IMR-90 (cell line): Measurements from ENCODE around the gene SSU72. TPM values are rescaled to one million over a fixed set of nuclear protein-coding genes. Genes with fewer than 3 reads are reported as not detected.
A peak's percentile ranks its signal among the peaks of the same experiment; 100 is the strongest.
"Not testable (repeated sequence)": the region's sequence is repeated elsewhere in the genome, so short reads cannot be mapped to it uniquely, and the experiment has no call there.

Source experiments
- ATAC-seq: fragments of 200-7000 bp; cut with Tn5 transposase; 2 replicates; pipeline ENCODE4 v1.9.1; 2020; ENCODE audit warnings: low read depth, mild to moderate bottlenecking, moderate library complexity
- BruUV-seq: library from RNA; stranded (reverse); fragments of 400-500 nt; replicated peaks from 2 replicates; lab custom pipeline; 2021; lab: Mats Ljungman, UMichigan
- CTCF ChIA-PET: fragments of 300-600 bp; formaldehyde crosslinking; extraction: SDS; loops from one replicate; lab custom pipeline; 2021; ENCODE audit warnings: antibody characterized with exemption; lab: Yijun Ruan, JAX
- POLR2A ChIA-PET: fragments of 300-600 bp; sonication (Branson Sonifier 250); formaldehyde crosslinking; loops from one replicate; lab custom pipeline; 2022; ENCODE audit warnings: antibody characterized with exemption; ENCODE audit not compliant: unreplicated experiment; lab: Charles Lee
- DNase-seq: peaks from one replicate; pipeline ENCODE4 v3.0.0; 2013
- H2AFZ ChIP-seq: replicated peaks from 2 replicates; pipeline ENCODE3; 2013; ENCODE audit warnings: low read length, mild to moderate bottlenecking; ENCODE audit not compliant: poor library complexity
- H2AK5ac ChIP-seq: 2 replicates; pipeline ENCODE4 v1.6.1; 2013; ENCODE audit warnings: low read depth, low read length, inconsistent platforms
- H2AK9ac ChIP-seq: replicated peaks from 2 replicates; pipeline ENCODE3; 2013; ENCODE audit warnings: mild to moderate bottlenecking, low read depth, low read length, moderate library complexity; ENCODE audit not compliant: poor library complexity
- H2BK120ac ChIP-seq: 2 replicates; pipeline ENCODE4 v1.6.1; 2013; ENCODE audit warnings: low read depth, low read length, inconsistent platforms
- H2BK15ac ChIP-seq: 3 replicates; pipeline ENCODE4 v1.6.1; 2013; ENCODE audit warnings: low read depth, low read length, inconsistent platforms
- H2BK20ac ChIP-seq: 2 replicates; pipeline ENCODE4 v1.6.1; 2013; ENCODE audit warnings: low read depth, mild to moderate bottlenecking, inconsistent platforms, low read length, moderate library complexity
- H2BK5ac ChIP-seq: 2 replicates; pipeline ENCODE4 v1.6.1; 2013; ENCODE audit warnings: mild to moderate bottlenecking, low read depth, low read length, inconsistent platforms; ENCODE audit not compliant: poor library complexity, severe bottlenecking
- H3K14ac ChIP-seq: replicated peaks from 2 replicates; pipeline ENCODE4 v1.6.1; 2013; ENCODE audit warnings: low read depth, low read length, inconsistent platforms
- H3K18ac ChIP-seq: 2 replicates; pipeline ENCODE4 v1.6.1; 2013; ENCODE audit warnings: low read depth, low read length, control low read depth
- H3K23ac ChIP-seq: 2 replicates; pipeline ENCODE4 v1.6.1; 2013; ENCODE audit warnings: low read depth, low read length, inconsistent platforms
- H3K27ac ChIP-seq: 2 replicates; pipeline ENCODE4 v1.5.1; 2013; ENCODE audit warnings: mild to moderate bottlenecking, control low read depth, low read length; ENCODE audit not compliant: insufficient read depth
- H3K27me3 ChIP-seq: 2 replicates; pipeline ENCODE4 v1.6.1; 2013; ENCODE audit warnings: low read length; ENCODE audit not compliant: control insufficient read depth, insufficient read depth
- H3K36me3 ChIP-seq: 2 replicates; pipeline ENCODE4 v1.6.1; 2013; ENCODE audit warnings: low read length, mixed read lengths; ENCODE audit not compliant: control insufficient read depth, insufficient read depth
- H3K4ac ChIP-seq: 2 replicates; pipeline ENCODE4 v1.6.1; 2013; ENCODE audit warnings: low read depth, low read length, inconsistent platforms
- H3K4me1 ChIP-seq: 2 replicates; pipeline ENCODE4 v1.6.1; 2013; ENCODE audit warnings: low read length, mixed read lengths; ENCODE audit not compliant: control insufficient read depth, insufficient read depth
- H3K4me2 ChIP-seq: 2 replicates; pipeline ENCODE4 v1.6.1; 2013; ENCODE audit warnings: low read depth, mild to moderate bottlenecking, control low read depth, low read length, moderate library complexity
- H3K4me3 ChIP-seq: 2 replicates; pipeline ENCODE4 v1.5.1; 2013; ENCODE audit warnings: low read depth, mild to moderate bottlenecking, control low read depth, low read length, moderate library complexity; ENCODE audit not compliant: insufficient read depth
- H3K56ac ChIP-seq: 2 replicates; pipeline ENCODE4 v1.6.1; 2013; ENCODE audit warnings: low read length, inconsistent platforms; ENCODE audit not compliant: insufficient read depth; ENCODE audit errors: extremely low read depth
- H3K79me1 ChIP-seq, 2 experiments: 2 replicates each; pipeline ENCODE4 v1.6.1; 2013; ENCODE audit warnings: low read length in 2 of 2, inconsistent platforms in 1 of 2, low read depth in 1 of 2
- H3K9ac ChIP-seq: 2 replicates; pipeline ENCODE4 v1.6.1; 2013; ENCODE audit warnings: low read depth, low read length, control low read depth
- H3K9me1 ChIP-seq: 2 replicates; pipeline ENCODE4 v1.6.1; 2013; ENCODE audit warnings: low read length, inconsistent platforms; ENCODE audit not compliant: insufficient read depth
- H3K9me3 ChIP-seq: 2 replicates; pipeline ENCODE4 v1.6.1; 2013; ENCODE audit warnings: low read length; ENCODE audit not compliant: control insufficient read depth, insufficient read depth
- H4K20me1 ChIP-seq: 2 replicates; pipeline ENCODE4 v1.6.1; 2013; ENCODE audit warnings: low read length, inconsistent platforms; ENCODE audit not compliant: insufficient read depth
- H4K5ac ChIP-seq: 2 replicates; pipeline ENCODE4 v1.6.1; 2013; ENCODE audit warnings: mild to moderate bottlenecking, low read depth, low read length, control low read depth
- H4K8ac ChIP-seq, 2 experiments: 2 replicates each; pipeline ENCODE4 v1.6.1; 2013; ENCODE audit warnings: low read depth in 2 of 2, low read length in 2 of 2, control low read depth in 1 of 2, inconsistent platforms in 1 of 2
- H4K91ac ChIP-seq: 2 replicates; pipeline ENCODE4 v1.6.1; 2013; ENCODE audit warnings: low read depth, low read length, inconsistent platforms; ENCODE audit not compliant: insufficient read depth
- WGBS, 2 experiments: methylation state at CpG; one replicate each; pipeline versions ENCODE4 v1.1.5 to v1.1.7; 2013; ENCODE audit warnings: missing lambda C conversion rate in 2 of 2; ENCODE audit not compliant: insufficient read length in 1 of 2; ENCODE audit errors: extremely low coverage in 2 of 2; 5-methylcytosine and 5-hydroxymethylcytosine counted together
- dilution Hi-C: fragments of 300-500 bp; cut with HindIII; formaldehyde crosslinking; loops from one replicate; pipeline ENCODE4 v1.14.3; 2018; ENCODE audit warnings: low sequenced_read_pairs; ENCODE audit not compliant: unreplicated experiment
- in situ Hi-C: fragments of 300-500 bp; cut with MboI; formaldehyde crosslinking; loops from 3 replicates; pipeline ENCODE4 v1.14.3; 2019; ENCODE audit warnings: low sequenced_read_pairs, inconsistent platforms, mixed read lengths
- intact Hi-C: fragments of 100-400 bp; cut with micrococcal nuclease; formaldehyde crosslinking; loops from 2 replicates; pipeline ENCODE4 v1.10.0; 2022
- polyA plus RNA-seq, 3 experiments: library from polyadenylated mRNA; depleted of rRNA; stranded (reverse); fragments of >200 nt; gene quantifications; 2 replicates each; pipeline ENCODE4 v1.2.3, GENCODE V29; 2012; ENCODE audit warnings: low replicate concordance in 1 of 3
- total RNA-seq: library from RNA; depleted of rRNA; stranded (reverse); fragments of >200 nt; gene quantifications from 2 replicates; pipeline ENCODE4 v1.2.3, GENCODE V29; 2012
- TF ChIP-seq, protein P1 (sequence below): conservative IDR thresholded peaks from 2 replicates; pipeline ENCODE4 v1.5.1; 2012; ENCODE audit warnings: mild to moderate bottlenecking, low read depth, low read length, improper control_type of control experiment

The SSU72 gene
- total and polyA plus RNA-seq, 2 of the 4 experiments (the other 2 are of a cell fraction): 33.7 to 88.4 TPM

DNA sequence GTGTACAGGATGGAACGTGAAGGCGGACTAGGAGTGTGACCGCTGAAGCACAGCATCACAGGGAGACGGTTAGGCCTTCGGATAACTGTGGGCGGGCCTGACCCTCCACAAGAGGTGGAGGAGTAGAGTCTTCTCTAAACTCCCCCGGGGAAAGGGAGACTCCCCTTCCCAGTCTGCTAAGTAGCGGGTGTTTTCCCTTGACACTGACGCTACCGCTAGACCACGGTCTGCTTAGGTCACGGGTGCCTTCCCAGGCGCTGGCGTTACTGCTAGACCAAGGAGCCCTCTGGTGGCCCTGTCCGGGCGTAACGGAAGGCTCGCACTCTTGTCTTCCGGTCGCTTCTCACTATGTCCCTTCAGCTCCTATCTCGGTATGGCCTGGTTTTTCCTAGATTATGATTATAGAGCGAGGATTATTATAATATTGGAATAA is 69.3 kb downstream of the SSU72 start:
- CTCF ChIA-PET, in situ Hi-C loops, POLR2A ChIA-PET, H3K27me3 ChIP-seq, H2BK20ac ChIP-seq, H3K9me1 ChIP-seq, dilution Hi-C loops, H3K36me3 ChIP-seq, H3K4me2 ChIP-seq, H3K9me3 ChIP-seq, BruUV-seq, H3K14ac ChIP-seq, H2AK9ac ChIP-seq, H3K18ac ChIP-seq, H3K56ac ChIP-seq, H3K23ac ChIP-seq, H2BK120ac ChIP-seq, H4K20me1 ChIP-seq, H2AFZ ChIP-seq, H3K4ac ChIP-seq, H3K27ac ChIP-seq, H2BK5ac ChIP-seq, H4K91ac ChIP-seq, intact Hi-C loops, H3K79me1 ChIP-seq, H3K9ac ChIP-seq, H3K4me3 ChIP-seq, DNase-seq, H2BK15ac ChIP-seq, H3K4me1 ChIP-seq, H2AK5ac ChIP-seq: not testable (repeated sequence)
- ATAC-seq: peak; percentile 87
- H4K5ac ChIP-seq: peak overlapping the region; percentile 39; the same call in 1 of the 2 replicates
- WGBS, 2 experiments: no CpG with 5 or more reads among the region's 22 CpGs
- peak overlapping the region; percentile 42 to 88; a peak in 2 of 4 replicates for H4K8ac ChIP-seq
- TF ChIP-seq, protein P1, sequence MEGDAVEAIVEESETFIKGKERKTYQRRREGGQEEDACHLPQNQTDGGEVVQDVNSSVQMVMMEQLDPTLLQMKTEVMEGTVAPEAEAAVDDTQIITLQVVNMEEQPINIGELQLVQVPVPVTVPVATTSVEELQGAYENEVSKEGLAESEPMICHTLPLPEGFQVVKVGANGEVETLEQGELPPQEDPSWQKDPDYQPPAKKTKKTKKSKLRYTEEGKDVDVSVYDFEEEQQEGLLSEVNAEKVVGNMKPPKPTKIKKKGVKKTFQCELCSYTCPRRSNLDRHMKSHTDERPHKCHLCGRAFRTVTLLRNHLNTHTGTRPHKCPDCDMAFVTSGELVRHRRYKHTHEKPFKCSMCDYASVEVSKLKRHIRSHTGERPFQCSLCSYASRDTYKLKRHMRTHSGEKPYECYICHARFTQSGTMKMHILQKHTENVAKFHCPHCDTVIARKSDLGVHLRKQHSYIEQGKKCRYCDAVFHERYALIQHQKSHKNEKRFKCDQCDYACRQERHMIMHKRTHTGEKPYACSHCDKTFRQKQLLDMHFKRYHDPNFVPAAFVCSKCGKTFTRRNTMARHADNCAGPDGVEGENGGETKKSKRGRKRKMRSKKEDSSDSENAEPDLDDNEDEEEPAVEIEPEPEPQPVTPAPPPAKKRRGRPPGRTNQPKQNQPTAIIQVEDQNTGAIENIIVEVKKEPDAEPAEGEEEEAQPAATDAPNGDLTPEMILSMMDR: 0 out of 2 replicates have a peak, but pooled peaks have one; percentile 13
